ENCODE results near the gene P2RY4. TPM values are rescaled to one million over a fixed set of nuclear protein-coding genes. Genes with fewer than 3 reads are reported as not detected.

P2RY4 gene
- total RNA-seq, 1 experiment from 2014 or later: not detected

DNA sequence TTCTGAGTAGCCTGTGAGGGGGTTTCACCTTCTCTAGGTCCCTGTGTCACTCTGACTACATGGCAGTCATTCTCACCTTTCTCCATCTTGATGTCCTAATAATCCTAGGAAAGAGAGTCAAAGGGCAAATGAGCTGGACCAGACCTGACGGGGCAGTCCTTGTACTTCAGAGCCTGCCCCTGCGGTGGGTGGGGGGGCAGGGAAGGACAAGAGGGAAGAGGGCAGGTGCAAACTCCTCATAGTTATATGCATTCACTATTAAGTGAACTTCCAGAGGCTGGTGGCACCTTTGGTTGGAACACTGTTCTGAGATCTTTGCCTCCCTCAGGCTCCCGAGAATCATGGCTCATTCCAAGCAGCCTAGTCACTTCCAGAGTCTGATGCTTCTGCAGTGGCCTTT lies 25.6 kb downstream of the P2RY4 start, which contains the start of gene AWAT1:
AWAT1 (plus strand) TSS at position 301 of the 400 bp plus-strand sequence; CDS start at position 342, 41 bp downstream.
- ChIA-PET POLR2A (no interaction called here), CTCF (no interaction called here)
- TF ChIP-seq POLR2AphosphoS5 (IDR thresholded peaks at IDR 0.05; ENCODE audit: low read depth, low read length): no peak
- TF ChIP-seq SIN3A (IDR thresholded peaks at IDR 0.05; ENCODE audit: borderline replicate concordance, insufficient read depth, low read depth, low read length): no peak
- TF ChIP-seq, protein P1, sequence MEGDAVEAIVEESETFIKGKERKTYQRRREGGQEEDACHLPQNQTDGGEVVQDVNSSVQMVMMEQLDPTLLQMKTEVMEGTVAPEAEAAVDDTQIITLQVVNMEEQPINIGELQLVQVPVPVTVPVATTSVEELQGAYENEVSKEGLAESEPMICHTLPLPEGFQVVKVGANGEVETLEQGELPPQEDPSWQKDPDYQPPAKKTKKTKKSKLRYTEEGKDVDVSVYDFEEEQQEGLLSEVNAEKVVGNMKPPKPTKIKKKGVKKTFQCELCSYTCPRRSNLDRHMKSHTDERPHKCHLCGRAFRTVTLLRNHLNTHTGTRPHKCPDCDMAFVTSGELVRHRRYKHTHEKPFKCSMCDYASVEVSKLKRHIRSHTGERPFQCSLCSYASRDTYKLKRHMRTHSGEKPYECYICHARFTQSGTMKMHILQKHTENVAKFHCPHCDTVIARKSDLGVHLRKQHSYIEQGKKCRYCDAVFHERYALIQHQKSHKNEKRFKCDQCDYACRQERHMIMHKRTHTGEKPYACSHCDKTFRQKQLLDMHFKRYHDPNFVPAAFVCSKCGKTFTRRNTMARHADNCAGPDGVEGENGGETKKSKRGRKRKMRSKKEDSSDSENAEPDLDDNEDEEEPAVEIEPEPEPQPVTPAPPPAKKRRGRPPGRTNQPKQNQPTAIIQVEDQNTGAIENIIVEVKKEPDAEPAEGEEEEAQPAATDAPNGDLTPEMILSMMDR (IDR thresholded peaks at IDR 0.05): no peak
- TF ChIP-seq TCF7L2 (IDR thresholded peaks at IDR 0.05; ENCODE audit: low read depth, low read length): no peak
- no peak for TF ChIP-seq REST (IDR thresholded peaks at IDR 0.05; ENCODE audit: insufficient read depth in 1 of 2, low read depth in 2 of 2, low read length in 1 of 2)
- ATAC-seq (no peak), DNase-seq (ENCODE audit: low read depth, low spot score) (no peak)
- Histone ChIP-seq H3K27me3 (ENCODE audit: control insufficient read depth, insufficient read depth, low read length) (no peaks in the 10 kb centered on the region), H3K4me1 (ENCODE audit: control insufficient read depth, insufficient read depth, low read length) (no peaks in the 10 kb centered on the region), H3K36me3 (ENCODE audit: control insufficient read depth, insufficient read depth, low read length) (no peaks in the 10 kb centered on the region), H3K27ac (ENCODE audit: low read length) (no peak within 1 kb of the TSS), H3K9me3 (ENCODE audit: control insufficient read depth, insufficient read depth, low read depth, low read length) (no peaks in the 10 kb centered on the region), H3K4me3 (ENCODE audit: low read depth in 2 of 2, low read length in 2 of 2) (no peak within 1 kb of the TSS)
- BruUV-seq (replicated peaks): no TSS peak
- in situ Hi-C loops (cut with HindIII; ENCODE audit: low pct_unique_long_range_greater_than_20kb, low sequenced_read_pairs): no loop called here
- intact Hi-C loops (cut with micrococcal nuclease; ENCODE audit: unreplicated experiment): no loop called here

GRCh38 chrX:70231666-70232065 lies 28.3 kb downstream of the P2RY4 start:
- no peaks in the 10 kb centered on the region for H3K4me1 ChIP-seq (ENCODE audit: control insufficient read depth, insufficient read depth, low read length)
- no peaks in the 10 kb centered on the region for H3K9me3 ChIP-seq (ENCODE audit: control insufficient read depth, insufficient read depth, low read depth, low read length)
- in situ Hi-C loops (cut with HindIII; ENCODE audit: low pct_unique_long_range_greater_than_20kb, low sequenced_read_pairs): no loop called here
- H3K27me3 ChIP-seq (ENCODE audit: control insufficient read depth, insufficient read depth, low read length): no peaks in the 10 kb centered on the region
- ATAC-seq (no peak), DNase-seq (ENCODE audit: low read depth, low spot score) (no peak)
- H3K36me3 ChIP-seq (ENCODE audit: control insufficient read depth, insufficient read depth, low read length): no peaks in the 10 kb centered on the region
- intact Hi-C loops (cut with micrococcal nuclease; ENCODE audit: unreplicated experiment): no loop called here
- TF ChIP-seq TCF7L2 (IDR thresholded peaks at IDR 0.05; ENCODE audit: low read depth, low read length) (no peak), SIN3A (IDR thresholded peaks at IDR 0.05; ENCODE audit: borderline replicate concordance, insufficient read depth, low read depth, low read length) (no peak), REST (IDR thresholded peaks at IDR 0.05; ENCODE audit: insufficient read depth in 1 of 2, low read depth in 2 of 2, low read length in 1 of 2) (no peak), POLR2AphosphoS5 (IDR thresholded peaks at IDR 0.05; ENCODE audit: low read depth, low read length) (no peak)
- TF ChIP-seq, protein P1 (IDR thresholded peaks at IDR 0.05): no peak
- no peak overlapping the region for H3K27ac ChIP-seq (ENCODE audit: low read length)
- no TSS peak for BruUV-seq (replicated peaks)
- ChIA-PET CTCF (no interaction called here), POLR2A (no interaction called here)
- H3K4me3 ChIP-seq (ENCODE audit: low read depth in 2 of 2, low read length in 2 of 2): no peak overlapping the region

Data from Panc1 (cell line).